Frontal cortex (tissue), 4 donors: ENCODE results near the gene DPRX. TPM values are rescaled to one million over a fixed set of nuclear protein-coding genes. Genes with fewer than 3 reads are reported as not detected.
"Not testable (repeated sequence)": the region's sequence is repeated elsewhere in the genome, so short reads cannot be mapped to it uniquely, and the experiment has no call there.

Source experiments
- DNase-seq, 2 donors: peaks; one replicate each; pipeline ENCODE4 v3.0.0; 2012; ENCODE audit warnings: low spot score in 2 of 2
- FAIRE-seq: peaks from 2 replicates; lab custom pipeline; 2012; peaks lifted over from hg19 to GRCh38; lab: Jason Lieb, UNC
- total RNA-seq: library from RNA; depleted of rRNA; stranded (reverse); fragments of >200 nt; gene quantifications from one replicate; pipeline ENCODE4 v1.2.3, GENCODE V29; 2014
- donor health status: control.
- donor health status: control.
- donor health status: control.

The DPRX gene
- total RNA-seq, 1 donor from 2014 or later = not detected

DNA sequence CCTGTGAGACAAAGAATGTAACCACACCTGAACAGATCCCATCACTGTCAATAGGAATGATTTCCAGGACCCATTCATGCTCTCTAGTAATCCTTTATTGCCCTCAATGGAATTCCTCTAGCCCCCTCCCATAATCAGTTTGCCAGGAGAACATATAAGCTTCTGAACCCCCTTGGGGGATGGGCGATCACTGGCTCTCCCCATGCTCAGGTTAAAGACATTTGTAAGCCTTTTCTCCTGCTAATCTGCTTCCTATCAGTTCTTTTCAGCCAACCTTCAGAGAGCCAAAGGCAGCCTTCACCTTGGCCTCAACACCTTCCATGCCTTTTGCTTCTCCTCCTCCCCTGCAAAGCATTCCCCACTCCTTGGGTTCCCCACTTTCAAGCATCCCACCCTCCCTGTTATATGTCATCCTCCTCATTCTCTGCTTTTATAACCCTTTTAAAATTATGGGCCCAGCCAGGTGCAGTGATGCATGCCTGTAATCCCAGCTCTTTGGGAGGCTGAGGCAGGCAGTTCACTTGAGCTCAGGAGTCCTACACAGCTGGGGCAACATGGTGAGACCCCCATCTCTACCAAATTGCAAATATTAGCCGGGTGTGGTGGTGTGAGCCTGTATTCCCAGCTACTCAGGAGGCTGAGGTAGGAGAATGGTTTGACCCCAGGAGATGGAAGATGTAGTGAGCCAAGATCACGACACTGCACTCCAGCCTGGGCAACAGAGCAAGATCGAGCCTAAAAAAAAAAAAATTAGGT, 12.4 kb downstream of the DPRX start:
- no peak for DNase-seq

DNA sequence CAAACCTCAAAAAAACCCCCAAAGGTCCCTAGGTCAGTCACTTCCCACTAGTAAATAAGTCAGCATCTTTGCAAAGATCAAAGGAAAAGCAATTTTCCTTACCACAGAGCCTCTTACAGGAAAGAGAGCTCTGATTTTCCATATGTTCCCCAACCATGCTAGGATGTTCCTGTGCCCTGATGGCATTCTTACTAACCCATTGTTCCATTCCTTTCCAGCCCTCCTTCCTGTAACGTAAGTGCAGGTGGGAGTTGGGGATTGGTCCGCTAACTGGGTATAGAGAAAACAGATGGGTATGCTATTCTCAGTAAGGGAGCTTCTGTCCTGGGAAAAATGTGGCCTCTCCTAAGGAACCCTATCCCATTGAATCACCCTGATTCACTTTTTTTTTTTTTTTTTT, 14.3 kb downstream of the DPRX start:
- DNase-seq (no peak), FAIRE-seq (no peak)

More for the DNA sequence above, 12.4 kb downstream of the DPRX start:
- no peak for FAIRE-seq

DNA sequence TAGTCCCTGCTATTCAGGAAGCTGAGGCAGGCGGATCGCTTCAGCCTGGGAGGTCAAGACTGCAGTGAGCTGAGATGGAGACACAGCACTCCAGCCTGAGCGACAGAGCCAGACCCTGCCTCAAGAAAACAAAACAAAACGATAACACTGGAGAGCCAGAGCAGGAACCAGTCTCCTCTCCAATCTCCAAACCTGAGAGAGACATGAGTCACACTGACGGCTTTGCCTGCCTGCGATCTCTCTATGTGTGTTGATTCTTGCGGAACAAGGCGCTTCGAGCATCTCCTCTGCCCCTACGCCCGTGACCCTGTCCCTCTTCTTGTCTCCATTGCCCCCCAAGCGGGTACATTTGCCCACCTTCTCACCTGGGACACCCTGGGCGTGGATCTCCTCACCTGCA, 15.6 kb downstream of the DPRX start:
- FAIRE-seq (no peak), DNase-seq (no peak)

DNA sequence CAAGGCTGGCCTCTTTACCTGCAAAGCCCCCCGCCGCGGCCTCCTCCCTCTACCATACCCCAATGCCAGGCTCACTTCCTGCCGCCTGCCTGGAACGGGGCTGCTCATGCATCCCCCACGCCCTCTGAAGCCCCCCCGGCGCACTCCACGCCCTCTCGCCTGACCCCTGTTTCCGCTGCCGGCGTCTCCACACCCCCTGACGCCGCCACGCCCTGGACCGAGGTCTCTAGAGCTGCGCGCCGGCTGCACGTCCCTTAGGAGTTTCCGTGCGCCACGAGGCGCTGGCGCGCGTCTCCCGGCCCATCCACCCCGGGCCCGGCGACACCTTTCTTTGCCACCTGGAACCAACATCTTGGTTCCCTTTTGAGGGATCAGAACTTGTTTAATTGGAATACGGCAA, 16.0 kb downstream of the DPRX start:
- DNase-seq (no peak), FAIRE-seq (no peak)

DNA sequence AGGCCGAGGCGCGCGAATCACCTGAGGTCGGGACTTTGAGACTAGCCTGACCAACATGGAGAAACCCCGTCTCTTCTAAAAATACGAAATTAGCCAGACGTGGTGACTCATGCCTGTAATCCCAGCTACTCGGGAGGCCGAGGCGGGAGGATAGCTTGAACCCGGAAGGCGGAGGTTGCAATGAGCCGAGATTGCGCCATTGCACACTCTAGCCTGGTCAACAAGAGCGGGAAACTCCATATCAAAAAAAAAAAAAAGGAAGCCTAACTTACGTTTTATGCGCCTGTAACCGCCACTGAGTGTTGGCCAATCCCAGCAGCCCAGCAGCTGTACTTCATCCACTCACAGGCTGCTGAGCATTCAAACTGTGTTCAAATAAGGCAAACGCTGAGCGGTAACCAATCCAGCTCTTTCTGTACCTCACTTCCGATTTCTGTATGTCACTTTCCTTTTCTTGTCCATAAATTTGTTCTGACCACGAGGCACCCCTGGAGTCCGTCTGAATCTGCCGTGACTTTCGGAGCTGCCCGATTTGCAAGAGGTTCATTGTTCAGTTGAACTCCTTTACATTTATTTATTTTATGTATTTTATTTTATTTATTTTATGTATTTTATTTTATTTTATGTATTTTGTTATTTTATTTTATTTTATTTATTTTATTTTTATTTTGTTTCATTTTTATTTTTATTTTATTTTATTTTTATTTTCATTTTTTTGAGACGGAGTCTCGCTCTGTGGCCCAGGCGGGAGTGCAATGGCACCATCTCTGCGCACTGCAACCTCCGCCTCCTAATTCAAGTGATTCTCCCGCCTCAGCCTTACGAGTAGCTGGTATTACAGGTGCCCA, 18.2 kb downstream of the DPRX start:
- DNase-seq = no peak
- FAIRE-seq = peak; percentile 97

DNA sequence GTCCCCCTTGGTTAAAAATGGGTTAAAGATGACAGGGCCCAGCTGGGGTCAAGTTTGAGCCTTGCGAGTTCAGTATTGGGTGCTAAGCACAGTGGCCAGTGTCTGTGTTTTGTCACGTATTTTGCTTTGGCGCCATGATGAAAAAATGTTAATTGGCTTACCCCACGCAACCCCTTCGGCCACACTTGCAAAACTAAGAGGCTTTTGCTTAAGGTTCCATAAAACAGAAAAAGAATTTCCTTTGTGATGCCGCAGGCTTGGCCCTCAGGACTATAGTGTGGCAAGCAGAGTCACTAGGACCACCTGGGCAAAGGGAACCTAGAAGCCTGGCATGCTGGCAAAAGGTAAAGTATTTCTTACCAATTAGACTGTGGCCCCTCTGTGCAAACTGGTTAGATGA, 20.7 kb downstream of the DPRX start:
- no peak for FAIRE-seq

DNA sequence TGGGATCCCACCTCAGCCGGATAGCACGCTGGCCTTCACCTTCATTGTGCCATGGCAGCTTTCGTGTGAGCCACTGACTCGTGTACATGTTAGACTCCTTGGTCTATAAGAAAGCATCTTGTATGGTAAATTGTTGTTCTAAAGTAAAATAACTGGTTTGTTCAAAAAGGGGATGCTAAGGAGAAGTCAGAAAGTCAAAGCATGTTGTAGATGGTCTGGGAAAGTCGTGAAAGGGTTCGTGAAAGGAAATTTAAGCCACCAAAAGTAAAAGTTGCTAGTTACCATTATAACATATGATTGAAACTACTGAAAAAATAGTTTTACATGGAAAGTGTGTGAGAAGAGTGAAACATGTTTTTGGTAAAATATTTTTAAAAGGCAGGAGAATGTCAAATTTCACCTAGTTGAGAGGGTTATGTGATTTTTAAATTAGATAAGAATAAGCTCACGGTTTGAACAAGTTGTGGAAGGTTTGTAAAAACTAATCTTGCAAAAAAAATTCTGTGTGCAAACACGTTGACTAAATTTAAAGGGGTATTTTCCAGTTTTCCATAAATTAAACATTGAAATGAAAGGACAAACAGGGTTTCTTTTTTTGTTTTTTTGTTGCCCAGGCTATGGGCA, 23.4 kb downstream of the DPRX start:
- FAIRE-seq = no peak
- no peak for DNase-seq

More for the DNA sequence above, 20.7 kb downstream of the DPRX start:
- no peak for DNase-seq

DNA sequence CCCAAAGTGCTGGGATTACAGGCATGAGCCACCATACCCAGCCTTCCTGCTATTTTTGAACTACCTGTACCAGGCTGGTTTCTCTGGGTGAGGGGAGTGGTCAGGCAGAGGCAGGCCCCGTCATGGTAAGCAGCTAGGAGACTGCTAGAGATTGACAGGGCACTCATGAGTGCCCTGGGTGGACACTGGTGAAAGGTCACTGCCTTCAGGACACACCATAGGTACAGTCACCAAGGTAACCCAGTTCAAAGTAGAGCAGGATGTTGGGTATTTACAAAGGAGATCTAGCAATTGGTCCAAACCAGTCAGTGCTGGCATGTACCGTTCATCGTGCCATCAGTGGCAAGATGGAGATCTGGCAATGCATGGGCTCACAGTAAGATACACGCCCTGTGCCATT, 25.5 kb downstream of the DPRX start:
- no peak for DNase-seq
- FAIRE-seq = no peak

DNA sequence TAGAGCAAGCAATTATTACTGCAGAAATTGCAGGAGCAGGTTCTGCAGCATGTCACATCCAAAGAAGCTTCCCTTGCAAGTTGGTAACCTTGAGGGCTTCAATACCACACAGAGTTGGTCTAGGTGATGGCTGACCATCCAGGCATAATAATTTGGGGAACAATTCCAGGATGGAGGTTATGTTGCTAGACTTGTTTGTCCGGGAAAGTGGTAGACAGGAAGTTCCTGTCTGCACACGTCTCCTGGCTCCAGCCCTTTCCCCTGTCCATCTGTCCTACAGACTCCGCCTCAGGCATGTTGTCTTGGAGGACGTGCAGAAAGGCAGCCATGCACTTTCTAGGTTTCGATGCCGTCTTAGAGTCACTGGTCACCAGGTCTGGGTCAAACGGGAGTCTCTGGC, 26.0 kb downstream of the DPRX start:
- DNase-seq (no peak), FAIRE-seq (no peak)

DNA sequence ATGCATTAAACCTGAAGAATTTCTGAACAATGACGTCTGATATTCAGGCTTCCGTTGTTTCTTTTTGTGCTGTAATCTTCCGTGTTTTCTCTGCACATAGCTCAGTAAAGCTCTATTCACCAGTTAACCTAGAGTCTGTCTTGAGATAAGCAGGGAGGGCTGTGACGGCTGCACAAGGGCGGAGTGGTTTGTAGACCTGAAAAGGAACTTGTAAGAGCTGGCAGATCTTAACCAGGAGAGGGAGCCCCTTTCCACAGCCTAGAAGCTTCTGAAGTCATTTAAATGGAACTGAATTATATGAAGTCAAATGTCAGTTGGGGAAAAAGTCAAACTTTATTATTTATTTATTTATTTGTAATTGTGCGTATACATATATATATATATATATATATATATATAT, 27.5 kb downstream of the DPRX start:
- peak in 1 of 2 donors; percentile 54 for DNase-seq
- FAIRE-seq = no peak

DNA sequence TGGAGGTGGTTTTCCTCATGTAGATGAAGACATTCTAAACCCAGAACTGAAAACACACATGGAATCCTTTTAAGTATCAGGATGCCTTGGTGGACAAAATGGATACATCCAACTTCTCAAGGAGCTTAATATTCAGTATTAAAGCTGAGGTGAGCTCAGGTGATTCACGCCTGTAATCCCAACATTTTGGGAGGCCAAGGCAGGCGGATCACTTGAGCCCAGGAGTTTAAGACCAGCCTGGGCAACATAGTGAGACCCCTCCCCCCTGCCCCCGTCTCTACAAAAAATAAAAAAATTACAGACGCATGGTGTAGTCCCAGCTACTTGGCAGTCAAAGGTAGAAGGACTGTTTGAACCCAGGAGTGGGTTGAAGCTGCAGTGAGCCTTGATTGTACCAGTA, 28.8 kb downstream of the DPRX start:
- no peak for DNase-seq
- no peak for FAIRE-seq

DNA sequence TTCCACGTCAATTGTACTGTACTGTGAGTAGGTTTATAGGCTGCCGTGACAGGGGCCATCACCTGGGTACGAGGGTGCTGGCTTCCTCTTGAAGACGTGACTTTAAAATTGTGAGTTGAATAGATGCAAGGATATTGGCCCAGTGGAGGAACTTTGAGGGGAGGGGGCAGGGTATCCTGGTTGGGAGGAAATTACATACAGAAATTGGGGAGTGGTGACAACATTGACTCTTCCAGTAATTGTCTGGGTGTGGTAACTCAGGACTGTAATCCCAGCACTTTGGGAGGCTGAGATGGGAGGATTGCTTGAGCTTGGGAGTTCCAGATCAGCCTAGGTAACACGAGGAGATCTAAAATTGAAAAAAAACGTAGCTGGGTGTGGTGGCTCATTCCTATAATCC, 30.4 kb downstream of the DPRX start:
- DNase-seq (no peak), FAIRE-seq (no peak)

DNA sequence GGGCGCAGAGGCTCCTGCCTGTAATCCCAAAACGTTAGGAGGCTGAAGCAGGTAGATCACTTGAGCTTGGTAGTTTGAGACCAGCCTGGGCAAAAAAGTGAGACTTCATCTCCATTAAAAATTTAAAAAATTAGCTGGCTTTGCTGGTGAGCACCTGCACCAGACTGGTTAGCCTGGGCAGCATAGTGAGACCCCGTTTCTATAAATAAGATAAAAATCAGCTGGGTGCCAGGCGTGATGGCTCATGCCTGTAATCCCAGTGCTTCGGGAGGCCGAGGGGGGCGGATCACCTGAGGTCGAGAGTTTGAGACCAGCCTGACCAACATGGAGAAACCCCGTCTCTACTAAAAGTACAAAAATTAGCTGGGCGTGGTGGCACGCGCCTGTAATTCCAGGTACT, 32.4 kb downstream of the DPRX start:
- FAIRE-seq = no peak
- no peak for DNase-seq

DNA sequence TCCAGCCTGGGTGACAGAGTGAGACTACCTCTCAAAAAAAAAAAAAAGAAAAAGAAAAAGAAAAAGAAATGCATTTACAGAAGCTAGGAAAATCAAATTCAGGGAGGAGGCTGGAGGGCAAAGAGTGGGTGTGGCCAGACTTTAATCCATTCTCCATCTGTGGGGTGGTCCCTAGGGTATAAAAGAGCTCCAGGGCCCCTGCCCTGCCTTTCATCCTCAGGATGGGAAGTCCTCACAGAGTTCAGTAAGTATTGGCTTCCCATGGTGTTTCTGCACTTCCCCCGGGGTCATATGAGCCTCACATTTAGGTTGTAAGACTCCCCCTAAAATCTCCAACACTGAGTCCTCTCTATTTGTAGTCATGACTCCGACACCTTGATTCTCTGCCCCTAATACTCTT, 33.0 kb downstream of the DPRX start:
- no peak for FAIRE-seq
- DNase-seq = no peak

DNA sequence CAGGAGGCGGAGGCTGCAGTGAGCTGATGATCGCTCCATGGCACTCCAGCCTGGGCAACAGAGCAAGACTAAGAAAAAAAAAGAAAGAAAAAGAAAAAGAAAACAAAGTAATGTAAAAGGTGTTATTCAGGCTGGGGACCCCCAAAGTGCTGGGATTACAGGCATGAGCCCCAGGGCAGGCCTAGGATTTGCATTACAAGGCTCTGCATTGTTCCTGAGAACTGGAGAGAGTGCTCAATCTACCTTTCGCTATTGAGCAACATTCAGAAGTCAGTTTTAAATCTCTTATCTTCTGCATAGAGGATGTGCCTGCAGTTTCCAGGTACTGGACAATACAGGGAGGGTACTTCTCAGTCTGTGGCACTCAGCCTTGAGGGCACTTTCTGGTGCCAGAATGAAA, 34.5 kb downstream of the DPRX start:
- not testable (repeated sequence) for FAIRE-seq, DNase-seq

DNA sequence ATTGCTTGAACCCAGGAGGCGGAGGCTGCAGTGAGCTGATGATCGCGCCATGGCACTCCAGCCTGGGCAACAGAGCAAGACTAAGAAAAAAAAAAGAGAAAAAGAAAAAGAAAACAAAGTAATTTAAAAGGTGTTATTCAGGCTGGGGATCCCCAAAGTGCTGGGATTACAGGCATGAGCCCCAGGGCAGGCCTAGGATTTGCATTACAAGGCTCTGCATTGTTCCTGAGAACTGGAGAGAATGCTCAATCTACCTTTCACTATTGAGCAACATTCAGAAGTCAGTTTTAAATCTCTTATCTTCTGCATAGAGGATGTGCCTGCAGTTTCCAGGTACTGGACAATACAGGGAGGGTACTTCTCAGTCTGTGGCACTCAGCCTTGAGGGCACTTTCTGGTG, 37.0 kb downstream of the DPRX start:
- FAIRE-seq, DNase-seq: not testable (repeated sequence)

DNA sequence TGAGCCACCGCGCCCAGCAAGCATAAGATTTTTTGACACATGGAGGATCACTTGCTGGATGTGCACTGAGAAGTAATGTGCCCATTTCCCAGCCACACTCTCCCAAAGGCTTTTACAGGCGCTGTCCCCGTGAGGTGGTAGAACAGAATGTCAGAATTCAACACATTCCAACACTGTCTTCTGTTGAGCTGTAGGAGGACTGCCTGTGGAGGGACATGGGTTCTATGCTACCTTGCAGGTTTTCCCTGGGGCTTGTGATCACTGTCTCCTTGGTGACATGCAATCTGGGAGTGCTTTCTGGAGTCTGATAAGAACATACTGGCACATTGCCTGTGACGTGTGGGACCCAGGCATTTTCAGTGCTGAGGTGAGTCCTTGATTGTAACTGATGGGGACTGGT, 38.5 kb downstream of the DPRX start:
- DNase-seq (no peak), FAIRE-seq (no peak)

DNA sequence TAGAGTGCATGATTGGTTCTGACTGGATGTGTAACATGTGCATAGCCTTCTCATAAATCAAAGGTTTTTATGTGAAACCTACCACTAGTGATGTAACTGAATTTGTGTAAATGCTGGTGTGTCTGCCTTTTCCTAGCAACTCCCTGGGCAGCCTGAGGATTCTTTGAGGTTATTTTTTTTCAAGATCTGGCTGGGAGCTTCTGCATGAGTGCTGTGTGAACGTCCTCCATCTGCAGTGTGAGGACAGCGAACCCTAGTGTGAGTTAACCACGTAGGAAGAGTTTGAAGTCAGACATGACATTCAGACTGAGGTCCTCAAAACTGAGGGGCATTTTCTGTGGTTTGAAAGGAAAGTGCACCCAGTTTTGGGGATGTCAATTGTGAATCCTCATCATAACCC, 39.9 kb downstream of the DPRX start:
- DNase-seq = no peak
- FAIRE-seq = no peak
